GM23248 (cell line): ENCODE measurements around the gene XRRA1. TPM values are rescaled to one million over a fixed set of nuclear protein-coding genes. Genes with fewer than 3 reads are reported as not detected.

Source experiments
- DNase-seq: peaks from one replicate; pipeline ENCODE4 v3.0.0-alpha.2; 2015
- H2AFZ ChIP-seq: fragments of 200-600 bp; sonication (generic); 2 replicates; pipeline ENCODE4 v1.6.1; 2016; ENCODE audit warnings: antibody characterized with exemption
- H3F3A ChIP-seq: fragments of 200-600 bp; sonication (generic); 2 replicates; pipeline ENCODE4 v1.6.1; 2016; ENCODE audit warnings: mild to moderate bottlenecking, antibody characterized with exemption, mixed run types; ENCODE audit not compliant: insufficient read depth
- H3K27ac ChIP-seq: fragments of 200-600 bp; sonication (generic); 2 replicates; pipeline ENCODE4 v1.5.1; 2016; ENCODE audit warnings: mild to moderate bottlenecking
- H3K27me3 ChIP-seq: fragments of 200-600 bp; sonication (generic); replicated peaks from 2 replicates; pipeline ENCODE4 v1.6.1; 2016; ENCODE audit warnings: mild to moderate bottlenecking; ENCODE audit not compliant: insufficient read depth
- H3K36me3 ChIP-seq: fragments of 200-600 bp; sonication (generic); 2 replicates; pipeline ENCODE4 v1.6.1; 2016; ENCODE audit warnings: low read depth, mild to moderate bottlenecking
- H3K4me1 ChIP-seq: fragments of 200-600 bp; sonication (generic); 2 replicates; pipeline ENCODE4 v1.6.1; 2016; ENCODE audit warnings: mild to moderate bottlenecking; ENCODE audit not compliant: insufficient read depth
- H3K4me2 ChIP-seq: fragments of 200-600 bp; sonication (generic); one replicate; pipeline ENCODE4 v1.6.1; 2016; ENCODE audit warnings: mild to moderate bottlenecking; ENCODE audit not compliant: unreplicated experiment
- H3K4me3 ChIP-seq: fragments of 200-600 bp; sonication (generic); 2 replicates; pipeline ENCODE4 v1.5.1; 2016; ENCODE audit warnings: mild to moderate bottlenecking
- H3K79me2 ChIP-seq: fragments of 200-600 bp; sonication (generic); 2 replicates; pipeline ENCODE4 v1.6.1; 2016; ENCODE audit warnings: mild to moderate bottlenecking; ENCODE audit not compliant: insufficient read depth
- H3K9ac ChIP-seq: fragments of 200-600 bp; sonication (generic); 2 replicates; pipeline ENCODE4 v1.6.1; 2016; ENCODE audit warnings: mild to moderate bottlenecking
- H3K9me2 ChIP-seq: fragments of 200-600 bp; sonication (generic); 2 replicates; pipeline ENCODE4 v1.6.1; 2016; ENCODE audit warnings: mixed run types, mild to moderate bottlenecking, moderate library complexity; ENCODE audit not compliant: insufficient read depth
- H3K9me3 ChIP-seq: fragments of 200-600 bp; sonication (generic); one replicate; pipeline ENCODE4 v1.6.1; 2017; ENCODE audit warnings: low read depth
- H4K20me1 ChIP-seq: fragments of 200-600 bp; sonication (generic); 2 replicates; pipeline ENCODE4 v1.6.0; 2016; ENCODE audit not compliant: insufficient read depth
- EZH2 ChIP-seq: fragments of 200-600 bp; sonication (generic); IDR thresholded peaks from 2 replicates; pipeline ENCODE4 v1.6.1; 2018; ENCODE audit warnings: antibody characterized with exemption, mild to moderate bottlenecking; ENCODE audit not compliant: insufficient read depth, poor library complexity, severe bottlenecking
- EZH2phosphoT487 ChIP-seq: fragments of 200-600 bp; sonication (generic); IDR thresholded peaks from 2 replicates; pipeline ENCODE4 v1.6.1; 2018; ENCODE audit warnings: antibody characterized with exemption, moderate library complexity, mild to moderate bottlenecking, low read depth; ENCODE audit not compliant: insufficient read depth
- WGBS, 2 experiments: methylation state at CpG; one replicate each; pipeline ENCODE4 v1.1.6; 2015 to 2017; ENCODE audit warnings: low lambda C conversion rate in 2 of 2, low coverage in 1 of 2; ENCODE audit errors: missing lambda C conversion rate in 2 of 2; 5-methylcytosine and 5-hydroxymethylcytosine counted together
- in situ Hi-C: fragments of 300-500 bp; cut with MboI; formaldehyde crosslinking; loops from 2 replicates; pipeline ENCODE4 v1.15.0; 2020
- polyA plus RNA-seq: library from polyadenylated mRNA; unstranded; fragments of >200 nt; fragmentation: Nextera tagmentation; extraction: Ambion mirVana; gene quantifications from 2 replicates; pipeline ENCODE4 v1.2.1, GENCODE V29; 2016
- total RNA-seq: library from RNA; depleted of rRNA; stranded (reverse); fragments of >200 nt; shearing (Covaris generic); gene quantifications from 2 replicates; pipeline ENCODE4 v1.2.3, GENCODE V29; 2014

Gene XRRA1
- total and polyA plus RNA-seq, 2 experiments from 2014 or later = 3.2 to 7.0 TPM

DNA sequence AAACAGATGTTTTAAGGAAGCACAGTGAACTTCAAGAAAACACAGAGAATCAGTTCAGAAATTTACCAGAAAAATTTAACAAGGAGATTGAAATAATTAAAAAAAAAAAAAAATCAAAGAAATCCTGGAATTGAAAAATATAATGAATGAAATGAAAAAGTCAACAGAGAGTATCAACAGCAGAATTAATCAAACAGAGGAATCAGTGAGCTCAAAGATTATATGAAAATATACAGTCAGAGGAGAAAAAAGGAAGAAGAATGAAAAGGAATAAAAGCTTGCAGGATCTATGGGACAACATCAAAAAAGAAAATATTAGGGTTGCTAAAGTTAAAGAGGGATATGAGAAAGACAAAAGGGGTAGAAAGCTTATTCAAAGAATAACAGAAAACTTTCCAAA is 82.3 kb downstream of the XRRA1 start:
- Histone ChIP-seq H3K79me2 (no peaks in the 10 kb centered on the region), H3K27ac (no peak overlapping the region), H4K20me1 (no peaks in the 10 kb centered on the region), H3K4me2 (no peak overlapping the region), H3K9ac (no peak overlapping the region), H2AFZ (no peak overlapping the region), H3K4me3 (no peak overlapping the region), H3K36me3 (peaks cover 44% of the 10 kb centered on the region), H3K9me2 (no peaks in the 10 kb centered on the region), H3K4me1 (no peaks in the 10 kb centered on the region), H3K27me3 (no peaks in the 10 kb centered on the region), H3K9me3 (no peaks in the 10 kb centered on the region), H3F3A (no peaks in the 10 kb centered on the region)
- TF ChIP-seq EZH2 = no peak
- in situ Hi-C loops = no loop called here
- DNase-seq = no peak

DNA sequence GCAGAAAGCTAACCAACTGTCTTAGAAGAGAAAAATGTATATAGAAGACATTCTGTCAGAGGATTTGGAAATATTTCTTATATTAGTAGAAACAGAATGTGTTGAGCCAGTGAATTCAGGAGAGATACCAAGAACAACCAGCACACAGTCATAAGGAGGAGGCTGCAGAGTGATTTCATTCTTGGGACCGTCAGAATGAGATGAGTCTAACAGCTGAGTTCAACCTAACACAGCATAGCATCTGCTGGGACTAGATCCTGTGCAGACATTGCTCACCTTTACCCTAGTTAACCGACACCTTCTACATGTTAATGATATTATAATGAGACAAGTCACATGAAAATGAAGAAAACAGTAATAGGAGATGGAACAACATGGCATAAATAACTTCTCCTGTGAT is 85.5 kb downstream of the XRRA1 start:
- no peak for DNase-seq
- no peaks in the 10 kb centered on the region for H4K20me1 ChIP-seq
- H3K9ac ChIP-seq = no peak overlapping the region
- peaks cover 23% of the 10 kb centered on the region for H3K36me3 ChIP-seq
- no peaks in the 10 kb centered on the region for H3K27me3 ChIP-seq
- H2AFZ ChIP-seq = no peak overlapping the region
- 81 to 82% methylated on average over 2 of the region's 2 CpGs for WGBS, 2 experiments
- H3K4me3 ChIP-seq = no peak overlapping the region
- no peaks in the 10 kb centered on the region for H3K4me1 ChIP-seq
- in situ Hi-C loops = no loop called here
- no peaks in the 10 kb centered on the region for H3K9me3 ChIP-seq
- no peak overlapping the region for H3K4me2 ChIP-seq
- H3K9me2 ChIP-seq = no peaks in the 10 kb centered on the region
- H3K79me2 ChIP-seq = no peaks in the 10 kb centered on the region
- TF ChIP-seq EZH2phosphoT487 = no peak
- no peak for TF ChIP-seq EZH2
- H3K27ac ChIP-seq = no peak overlapping the region
- no peaks in the 10 kb centered on the region for H3F3A ChIP-seq

DNA sequence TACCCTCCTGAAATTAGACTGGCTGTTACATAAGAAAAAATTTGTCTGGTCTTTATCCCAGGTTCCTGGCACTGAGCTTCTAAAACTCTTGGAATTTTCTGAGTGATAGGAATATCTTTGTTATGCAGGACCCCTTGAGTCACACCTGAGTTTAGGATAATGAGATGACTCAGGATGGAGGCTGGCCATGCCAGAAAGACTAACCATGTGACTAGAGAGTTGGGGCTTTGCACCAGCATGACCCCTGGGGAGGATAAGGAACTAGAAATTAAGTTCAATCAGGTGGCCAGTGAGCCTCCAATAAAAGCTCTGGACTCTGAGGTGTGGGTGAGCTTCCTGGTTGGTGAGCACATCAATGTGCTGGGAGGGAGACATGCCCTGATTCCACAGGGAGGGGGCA is 88.1 kb downstream of the XRRA1 start:
- Histone ChIP-seq H3K9me3 (no peaks in the 10 kb centered on the region), H3K79me2 (no peaks in the 10 kb centered on the region), H2AFZ (no peak overlapping the region), H4K20me1 (no peaks in the 10 kb centered on the region), H3K4me2 (no peak overlapping the region), H3K27ac (no peak overlapping the region), H3K27me3 (no peaks in the 10 kb centered on the region), H3K36me3 (peaks cover 9% of the 10 kb centered on the region; the same call in 1 of the 2 replicates), H3K4me1 (no peaks in the 10 kb centered on the region), H3K4me3 (no peak overlapping the region), H3K9me2 (no peaks in the 10 kb centered on the region), H3K9ac (no peak overlapping the region), H3F3A (no peaks in the 10 kb centered on the region)
- TF ChIP-seq EZH2 = no peak
- TF ChIP-seq EZH2phosphoT487 = no peak
- in situ Hi-C loops = no loop called here
- DNase-seq = no peak

DNA sequence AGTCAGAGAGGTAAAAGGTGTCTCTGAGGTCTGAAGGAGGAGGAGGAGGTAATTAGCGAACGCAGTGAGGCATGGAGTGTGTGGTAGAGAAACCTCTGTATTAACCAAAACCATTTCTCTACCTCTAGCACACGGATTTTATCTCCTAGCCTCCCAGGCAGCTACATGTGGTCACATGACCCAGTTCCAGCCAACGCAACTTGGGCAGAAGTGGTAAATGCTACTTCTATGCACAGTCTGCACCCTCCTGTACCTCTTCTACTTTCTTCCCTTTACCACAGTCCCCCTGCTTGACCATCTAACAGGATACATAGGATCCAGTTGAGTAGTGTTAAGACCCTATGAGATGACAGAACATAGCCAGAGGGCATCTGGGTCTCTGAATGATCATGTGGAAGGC is 95.7 kb downstream of the XRRA1 start:
- Histone ChIP-seq H3K36me3 (no peaks in the 10 kb centered on the region), H3K4me3 (no peak overlapping the region), H3F3A (peaks cover 27% of the 10 kb centered on the region), H2AFZ (no peak overlapping the region), H3K27ac (no peak overlapping the region), H3K9me3 (no peaks in the 10 kb centered on the region), H3K9ac (no peak overlapping the region), H3K27me3 (no peaks in the 10 kb centered on the region), H3K4me1 (peaks cover 22% of the 10 kb centered on the region), H3K4me2 (no peak overlapping the region), H4K20me1 (no peaks in the 10 kb centered on the region), H3K79me2 (no peaks in the 10 kb centered on the region), H3K9me2 (no peaks in the 10 kb centered on the region)
- in situ Hi-C loops = no loop called here
- 89 to 92% methylated on average over 4 of the region's 4 CpGs for WGBS, 2 experiments
- DNase-seq = no peak
- TF ChIP-seq EZH2phosphoT487 (no peak), EZH2 (no peak)
